Epithelial cell of esophagus (primary cell): ENCODE results near the gene ALMS1.
"Not testable (repeated sequence)": the region's sequence is repeated elsewhere in the genome, so short reads cannot be mapped to it uniquely, and the experiment has no call there.

Experiments
- DNase-seq: peaks from one replicate; pipeline ENCODE4 v3.0.0; 2010; ENCODE audit warnings: low read depth
- H3K4me3 ChIP-seq: 2 replicates; pipeline ENCODE4 v1.5.1; 2011; ENCODE audit warnings: mild to moderate bottlenecking, low read length, control low read depth
- CTCF ChIP-seq: IDR thresholded peaks from 2 replicates; pipeline ENCODE4 v1.5.1; 2011; ENCODE audit warnings: low read depth, mild to moderate bottlenecking, low read length, control low read depth, inconsistent platforms; ENCODE audit not compliant: insufficient read depth; ENCODE audit errors: missing control alignments

The ALMS1 gene

GRCh38 chr2:73426176-73426575 lies 40.5 kb downstream of the ALMS1 start:
- DNase-seq: no peak
- TF ChIP-seq CTCF: no peak
- H3K4me3 ChIP-seq: no peak overlapping the region

- no peak for TF ChIP-seq CTCF
- no peak overlapping the region for H3K4me3 ChIP-seq
- DNase-seq: no peak
These were observed 50.4 kb downstream of the ALMS1 start for GRCh38 chr2:73436019-73436418.

- no peak overlapping the region for H3K4me3 ChIP-seq
- no peak for DNase-seq
- TF ChIP-seq CTCF: no peak
These were observed 58.6 kb downstream of the ALMS1 start for GRCh38 chr2:73444202-73444601.

GRCh38 chr2:73448856-73449255 lies 63.2 kb downstream of the ALMS1 start:
- no peak for DNase-seq
- H3K4me3 ChIP-seq: no peak overlapping the region
- no peak for TF ChIP-seq CTCF

GRCh38 chr2:73449404-73449803 lies 63.8 kb downstream of the ALMS1 start:
- no peak for DNase-seq
- no peak for TF ChIP-seq CTCF
- H3K4me3 ChIP-seq: no peak overlapping the region

- no peak for TF ChIP-seq CTCF
- H3K4me3 ChIP-seq: no peak overlapping the region
- no peak for DNase-seq
These were observed 65.8 kb downstream of the ALMS1 start for GRCh38 chr2:73451263-73451972.

- no peak for TF ChIP-seq CTCF
These were observed 72.3 kb downstream of the ALMS1 start for GRCh38 chr2:73457982-73458381.

GRCh38 chr2:73462388-73462787 lies 76.8 kb downstream of the ALMS1 start:
- not testable (repeated sequence) for H3K4me3 ChIP-seq, DNase-seq

More at GRCh38 chr2:73457982-73458381, 72.3 kb downstream of the ALMS1 start:
- H3K4me3 ChIP-seq: no peak overlapping the region
- no peak for DNase-seq
